HFF-Myc (cell line): ENCODE data around the gene SLC6A5.

Source experiments
- DNase-seq: peaks from one replicate; pipeline ENCODE4 v3.0.0-alpha.2; 2011; ENCODE audit warnings: low read depth; ENCODE audit errors: extremely low read depth
- H3K4me3 ChIP-seq: replicated peaks from 2 replicates; pipeline ENCODE4 v1.5.1; 2011; ENCODE audit warnings: low read depth, mild to moderate bottlenecking, control low read depth, low read length
- TF ChIP-seq, protein P1 (sequence below): IDR thresholded peaks from 2 replicates; pipeline ENCODE4 v1.5.1; 2012; ENCODE audit warnings: mild to moderate bottlenecking, low read depth, low read length, control low read depth; ENCODE audit errors: missing control alignments

SLC6A5 gene

DNA sequence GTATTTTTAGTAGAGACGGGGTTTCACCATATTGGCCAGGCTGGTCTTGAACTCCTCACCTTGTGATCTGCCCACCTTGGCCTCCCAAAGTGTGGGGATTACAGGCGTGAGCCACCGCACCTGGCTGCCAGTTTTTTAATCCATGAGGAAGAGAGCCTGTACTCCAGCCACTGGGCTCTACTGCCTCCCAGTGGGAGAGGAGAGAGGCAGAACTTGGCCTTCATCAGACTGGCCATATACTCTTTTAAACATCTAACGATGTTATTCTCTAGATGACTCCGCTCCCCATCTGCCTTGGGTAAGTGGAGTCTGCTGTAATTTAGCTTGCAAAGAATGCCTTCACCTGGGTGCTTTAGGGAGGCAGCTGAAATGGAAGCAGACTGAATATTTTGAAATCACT is 34.6 kb downstream of the SLC6A5 start:
- H3K4me3 ChIP-seq, result no peak overlapping the region
- DNase-seq, result no peak
- TF ChIP-seq, protein P1, sequence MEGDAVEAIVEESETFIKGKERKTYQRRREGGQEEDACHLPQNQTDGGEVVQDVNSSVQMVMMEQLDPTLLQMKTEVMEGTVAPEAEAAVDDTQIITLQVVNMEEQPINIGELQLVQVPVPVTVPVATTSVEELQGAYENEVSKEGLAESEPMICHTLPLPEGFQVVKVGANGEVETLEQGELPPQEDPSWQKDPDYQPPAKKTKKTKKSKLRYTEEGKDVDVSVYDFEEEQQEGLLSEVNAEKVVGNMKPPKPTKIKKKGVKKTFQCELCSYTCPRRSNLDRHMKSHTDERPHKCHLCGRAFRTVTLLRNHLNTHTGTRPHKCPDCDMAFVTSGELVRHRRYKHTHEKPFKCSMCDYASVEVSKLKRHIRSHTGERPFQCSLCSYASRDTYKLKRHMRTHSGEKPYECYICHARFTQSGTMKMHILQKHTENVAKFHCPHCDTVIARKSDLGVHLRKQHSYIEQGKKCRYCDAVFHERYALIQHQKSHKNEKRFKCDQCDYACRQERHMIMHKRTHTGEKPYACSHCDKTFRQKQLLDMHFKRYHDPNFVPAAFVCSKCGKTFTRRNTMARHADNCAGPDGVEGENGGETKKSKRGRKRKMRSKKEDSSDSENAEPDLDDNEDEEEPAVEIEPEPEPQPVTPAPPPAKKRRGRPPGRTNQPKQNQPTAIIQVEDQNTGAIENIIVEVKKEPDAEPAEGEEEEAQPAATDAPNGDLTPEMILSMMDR, result no peak

DNA sequence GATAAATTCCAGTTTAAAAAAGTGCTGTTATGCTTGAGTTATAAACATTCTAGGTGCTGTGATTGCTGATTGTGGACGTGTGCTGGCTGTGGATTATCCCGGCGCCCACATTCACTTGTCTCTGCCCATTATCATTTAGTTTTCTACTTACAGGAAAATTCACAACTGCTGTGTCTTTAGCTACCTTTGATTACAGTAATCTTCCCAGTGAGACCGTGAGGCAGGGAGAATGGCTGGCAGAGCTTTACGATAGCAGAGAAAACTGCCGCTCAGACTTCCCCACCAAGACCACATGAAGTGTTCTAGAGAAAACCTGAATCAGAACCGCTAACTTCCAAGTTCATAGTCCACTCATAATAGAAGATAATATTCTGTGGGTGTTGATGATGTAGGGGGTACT is 35.4 kb downstream of the SLC6A5 start:
- no peak overlapping the region for H3K4me3 ChIP-seq
- TF ChIP-seq, protein P1, result no peak
- no peak for DNase-seq

DNA sequence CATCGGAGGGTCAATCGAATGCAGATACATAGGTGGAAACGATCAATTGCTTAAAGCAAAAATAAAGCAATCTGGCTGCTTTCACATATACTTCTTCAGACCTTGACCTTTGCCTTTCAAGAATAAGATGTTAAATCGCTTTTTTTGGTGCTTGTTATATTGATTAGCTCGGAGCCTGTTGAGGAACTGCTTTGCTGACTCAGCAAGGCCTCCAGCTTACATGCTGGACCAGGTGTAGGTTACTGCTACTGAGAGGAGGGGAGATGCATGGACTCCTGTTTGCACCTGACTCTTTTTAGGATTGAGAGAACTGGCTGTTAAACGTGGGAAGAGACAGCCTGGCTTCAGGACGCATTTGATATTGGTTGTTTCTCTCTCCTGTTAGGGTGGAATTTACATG is 38.7 kb downstream of the SLC6A5 start:
- TF ChIP-seq, protein P1, result no peak
- no peak for DNase-seq
- H3K4me3 ChIP-seq, result no peak overlapping the region

DNA sequence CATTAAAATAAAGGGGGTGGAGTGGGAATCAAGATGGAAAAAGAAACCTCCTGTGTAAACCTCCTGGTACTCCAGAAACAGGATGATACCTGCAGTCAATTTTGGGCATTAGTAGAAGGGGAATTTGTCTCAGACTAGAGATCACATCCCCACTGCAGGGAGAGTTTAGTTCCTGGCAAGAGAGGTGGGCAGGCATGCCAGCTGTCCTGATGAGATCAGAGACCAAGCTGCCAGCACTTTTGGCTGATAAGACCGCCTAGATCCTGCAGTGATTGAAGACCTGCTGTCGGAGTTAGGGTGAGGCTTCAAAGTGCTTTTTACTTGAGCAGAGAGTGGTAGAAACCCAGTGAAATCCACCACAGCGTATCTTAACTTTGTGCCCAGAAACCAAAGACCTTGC is 40.3 kb downstream of the SLC6A5 start:
- TF ChIP-seq, protein P1, result no peak
- no peak overlapping the region for H3K4me3 ChIP-seq
- no peak for DNase-seq

DNA sequence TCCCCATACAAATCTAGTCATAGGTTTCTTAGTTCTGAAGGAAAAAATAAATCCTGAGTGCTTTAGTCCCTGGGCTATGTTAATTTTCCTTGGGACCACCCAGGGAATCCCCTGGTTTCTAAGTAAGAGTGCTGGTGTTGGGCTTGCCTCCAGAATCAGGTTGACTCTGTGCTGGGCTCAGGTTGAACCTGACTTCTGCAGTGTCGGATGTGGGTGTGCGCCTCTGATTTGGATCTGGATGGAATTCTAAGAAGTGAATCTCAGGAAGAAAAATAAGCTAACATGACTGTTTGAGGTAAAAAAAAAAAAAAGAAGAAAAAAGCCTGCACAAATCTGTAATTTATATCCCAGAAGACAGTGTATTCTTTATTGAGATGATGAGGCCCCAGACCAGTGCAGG is 41.0 kb downstream of the SLC6A5 start:
- TF ChIP-seq, protein P1, result no peak
- DNase-seq, result no peak
- no peak overlapping the region for H3K4me3 ChIP-seq

DNA sequence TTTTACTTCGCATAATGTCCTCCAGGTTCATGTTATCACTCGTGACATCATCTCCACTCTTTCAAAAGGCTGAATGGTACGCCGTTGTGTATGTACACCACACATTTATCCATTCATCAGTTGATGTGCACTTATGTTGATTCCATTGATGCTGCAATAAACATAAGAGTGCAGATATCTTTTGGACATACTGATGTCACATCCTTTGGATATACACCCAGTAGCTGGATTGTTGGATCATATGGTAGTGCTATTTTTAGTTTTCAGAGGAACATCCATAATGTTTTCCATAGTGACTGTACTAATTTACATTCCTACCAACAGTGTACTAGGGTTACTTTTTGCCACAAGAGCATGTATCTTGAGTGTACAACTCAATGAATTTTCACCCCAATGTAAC is 45.0 kb downstream of the SLC6A5 start:
- TF ChIP-seq, protein P1, result no peak
- no peak for DNase-seq
- H3K4me3 ChIP-seq, result no peak overlapping the region

DNA sequence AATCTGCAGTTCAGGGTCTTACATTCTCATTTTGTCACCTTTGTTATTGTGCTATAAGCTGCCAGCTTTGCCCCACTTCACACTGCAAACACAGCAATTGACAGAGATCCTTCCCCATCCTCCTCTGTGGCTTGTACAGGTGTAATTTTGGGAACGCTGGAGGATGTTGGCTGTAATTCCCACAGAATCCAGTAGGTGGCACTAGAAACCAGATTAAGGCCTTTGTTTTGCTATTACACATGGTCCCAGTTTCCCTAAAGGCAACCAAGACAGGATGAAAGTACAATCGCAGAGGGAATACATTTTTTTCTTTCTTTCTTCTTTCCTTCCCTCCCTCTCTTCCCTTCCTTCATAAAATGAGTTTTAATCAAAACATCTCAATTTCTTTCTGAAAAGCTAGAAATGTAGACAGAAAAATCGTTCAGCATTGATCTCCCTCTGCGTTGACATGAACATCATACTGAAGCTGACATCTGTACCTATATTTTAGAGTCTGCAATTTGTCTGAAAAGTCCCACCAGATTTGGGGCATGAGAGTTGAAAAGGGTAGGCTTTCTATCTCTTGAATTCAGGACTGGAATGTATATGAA is 48.7 kb downstream of the SLC6A5 start:
- DNase-seq, result peak; percentile 36
- no peak overlapping the region for H3K4me3 ChIP-seq
- TF ChIP-seq, protein P1, result peak; percentile 83
